ENCODE results near the gene EXTL1. TPM values are rescaled to one million over a fixed set of nuclear protein-coding genes. Genes with fewer than 3 reads are reported as not detected.

EXTL1 gene
- total RNA-seq, 1 donor from 2014 or later = 0.74 TPM

DNA sequence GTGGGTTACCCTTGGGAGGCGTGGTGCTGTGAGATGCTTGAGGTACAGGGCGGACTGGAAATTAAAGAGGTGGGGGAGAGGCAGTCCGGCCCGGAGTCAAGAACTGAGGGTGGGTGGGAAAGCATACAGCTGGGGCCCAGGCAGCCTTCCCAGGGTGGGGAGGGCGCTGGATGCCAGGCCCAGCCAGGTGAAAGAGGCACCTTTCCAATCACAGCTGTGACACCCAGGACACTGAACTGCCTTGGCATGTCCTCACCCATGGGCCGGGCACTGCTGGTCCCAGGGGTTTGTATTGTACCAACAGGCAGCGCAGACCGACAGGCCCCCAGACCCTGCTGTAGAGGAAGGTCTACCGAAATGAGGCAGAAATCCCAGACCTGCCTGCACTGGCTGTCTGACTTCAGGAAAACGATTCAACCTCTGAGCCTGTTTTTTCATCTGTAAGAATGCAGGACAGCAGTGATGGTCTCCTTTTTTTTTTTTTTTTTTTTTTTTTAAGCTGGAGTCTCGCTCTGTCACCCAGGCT, 15.2 kb downstream of the EXTL1 start:
- Histone ChIP-seq H3K36me3 (no peaks in the 10 kb centered on the region), H3K4me3 (no peak overlapping the region), H3K4me1 (peaks cover 13% of the 10 kb centered on the region), H3K9me3 (no peaks in the 10 kb centered on the region), H3K27ac (no peak overlapping the region), H3K27me3 (no peaks in the 10 kb centered on the region)
- TF ChIP-seq POLR2A (IDR thresholded peaks at IDR 0.05) (no peak), CTCF (IDR thresholded peaks at IDR 0.05) (no peak), POLR2AphosphoS5 (IDR thresholded peaks at IDR 0.05; ENCODE audit: insufficient read depth in 1 of 2, low read depth in 1 of 2) (no peak)
- no peak for DNase-seq (ENCODE audit: extremely low spot score in 2 of 2)
- intact Hi-C loops (cut with DNase I) = loop anchor here (10.0 kb wide), 1 partner anchor 128 kb away; the partner anchor contains the start of genes C1orf232 and ZNF593

GRCh38 chr1:26037904-26038303, 16.3 kb downstream of the EXTL1 start:
- intact Hi-C loops (cut with DNase I) = loop anchor here (10.0 kb wide), 1 partner anchor 127 kb away; the partner anchor contains the start of genes C1orf232 and ZNF593
- Histone ChIP-seq H3K4me1 (peaks cover 13% of the 10 kb centered on the region), H3K27ac (no peak overlapping the region), H3K36me3 (no peaks in the 10 kb centered on the region), H3K4me3 (no peak overlapping the region), H3K27me3 (no peaks in the 10 kb centered on the region), H3K9me3 (no peaks in the 10 kb centered on the region)
- no peak for DNase-seq (ENCODE audit: extremely low spot score in 2 of 2)
- TF ChIP-seq POLR2AphosphoS5 (IDR thresholded peaks at IDR 0.05; ENCODE audit: insufficient read depth in 1 of 2, low read depth in 1 of 2) = no peak
- no peak for TF ChIP-seq CTCF (IDR thresholded peaks at IDR 0.05)
- no peak for TF ChIP-seq POLR2A (IDR thresholded peaks at IDR 0.05)

DNA sequence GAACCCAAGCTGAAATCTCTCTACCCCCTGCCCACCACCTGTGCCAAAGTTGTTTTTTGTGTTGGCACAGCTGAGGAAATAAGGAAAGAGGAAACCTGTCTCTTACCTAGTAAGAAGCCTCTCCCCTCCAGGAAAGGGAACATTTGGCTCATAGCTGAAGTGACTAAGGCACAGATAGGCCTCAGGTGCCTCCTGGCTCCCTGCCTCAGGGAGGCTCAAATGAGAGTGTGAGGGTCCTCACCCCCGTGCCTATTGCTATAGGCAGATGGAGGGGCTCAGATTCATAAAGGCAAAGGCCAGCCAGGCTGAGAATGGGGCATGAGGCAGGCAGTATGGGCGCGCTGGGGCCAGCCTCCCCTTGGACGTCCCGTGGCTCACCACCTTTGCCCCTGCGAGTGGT, 16.9 kb downstream of the EXTL1 start:
- intact Hi-C loops (cut with DNase I) = loop anchor here (10.0 kb wide), 1 partner anchor 126 kb away; the partner anchor contains the start of genes C1orf232 and ZNF593

GRCh38 chr1:26038904-26039303, 17.3 kb downstream of the EXTL1 start:
- H3K27me3 ChIP-seq = no peaks in the 10 kb centered on the region
- no peak overlapping the region for H3K4me3 ChIP-seq
- H3K27ac ChIP-seq = no peak overlapping the region
- H3K4me1 ChIP-seq = peaks cover 13% of the 10 kb centered on the region
- DNase-seq (ENCODE audit: extremely low spot score in 2 of 2) = no peak
- no peak for TF ChIP-seq POLR2AphosphoS5 (IDR thresholded peaks at IDR 0.05; ENCODE audit: insufficient read depth in 1 of 2, low read depth in 1 of 2)
- no peak for TF ChIP-seq POLR2A (IDR thresholded peaks at IDR 0.05)
- no peak for TF ChIP-seq CTCF (IDR thresholded peaks at IDR 0.05)
- intact Hi-C loops (cut with DNase I) = loop anchor here (10.0 kb wide), 1 partner anchor 126 kb away; the partner anchor contains the start of genes C1orf232 and ZNF593
- no peaks in the 10 kb centered on the region for H3K36me3 ChIP-seq
- no peaks in the 10 kb centered on the region for H3K9me3 ChIP-seq

More for the DNA sequence above, 16.9 kb downstream of the EXTL1 start:
- no peak for DNase-seq (ENCODE audit: extremely low spot score in 2 of 2)
- peaks cover 13% of the 10 kb centered on the region for H3K4me1 ChIP-seq
- no peak overlapping the region for H3K4me3 ChIP-seq
- H3K27ac ChIP-seq = no peak overlapping the region
- H3K36me3 ChIP-seq = no peaks in the 10 kb centered on the region
- H3K27me3 ChIP-seq = no peaks in the 10 kb centered on the region
- TF ChIP-seq POLR2A (IDR thresholded peaks at IDR 0.05) = no peak
- TF ChIP-seq CTCF (IDR thresholded peaks at IDR 0.05) = no peak
- TF ChIP-seq POLR2AphosphoS5 (IDR thresholded peaks at IDR 0.05; ENCODE audit: insufficient read depth in 1 of 2, low read depth in 1 of 2) = no peak
- no peaks in the 10 kb centered on the region for H3K9me3 ChIP-seq

DNA sequence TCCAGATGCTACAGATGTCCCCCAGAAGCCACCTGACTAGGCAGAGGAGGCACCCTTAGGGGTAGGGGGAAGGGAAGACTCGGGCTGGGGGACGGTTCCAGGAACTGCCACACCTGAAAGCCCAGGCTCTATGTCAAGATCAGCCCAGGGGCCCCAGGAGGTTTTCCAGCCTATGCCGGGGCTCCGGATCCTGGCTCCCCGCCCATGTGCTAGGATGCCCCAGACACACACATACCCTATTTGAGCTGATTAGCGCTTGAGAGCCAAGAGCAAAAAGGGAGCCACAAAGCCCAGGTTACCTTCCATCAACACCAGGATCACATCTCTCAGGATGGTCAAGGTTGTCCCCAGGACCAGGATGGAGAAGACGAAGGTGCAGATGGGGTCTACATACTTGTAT, 19.8 kb downstream of the EXTL1 start:
- DNase-seq (ENCODE audit: extremely low spot score in 2 of 2) = no peak
- intact Hi-C loops (cut with DNase I) = no loop called here
- TF ChIP-seq POLR2AphosphoS5 (IDR thresholded peaks at IDR 0.05; ENCODE audit: insufficient read depth in 1 of 2, low read depth in 1 of 2) = no peak
- no peak for TF ChIP-seq CTCF (IDR thresholded peaks at IDR 0.05)
- TF ChIP-seq POLR2A (IDR thresholded peaks at IDR 0.05) = no peak
- no peaks in the 10 kb centered on the region for H3K9me3 ChIP-seq
- peaks cover 16% of the 10 kb centered on the region for H3K4me1 ChIP-seq
- no peak overlapping the region for H3K27ac ChIP-seq
- H3K4me3 ChIP-seq = no peak overlapping the region
- no peaks in the 10 kb centered on the region for H3K27me3 ChIP-seq
- no peaks in the 10 kb centered on the region for H3K36me3 ChIP-seq

Data from vagina (tissue), 2 donors.